Transverse colon (tissue), 4 donors: ENCODE results near the gene NMU.
A peak's percentile ranks its signal among the peaks of the same experiment; 100 is the strongest.

Source experiments
- POLR2A ChIP-seq: fragments of 450-650 bp; IDR thresholded peaks from one replicate; pipeline ENCODE4 v1.6.1; 2016; ENCODE audit warnings: antibody characterized with exemption, mild to moderate bottlenecking, moderate library complexity
- POLR2AphosphoS5 ChIP-seq, 3 donors: sonication (generic); formaldehyde crosslinking; IDR thresholded peaks; one replicate each; pipeline ENCODE4 v1.6.1; 2016; ENCODE audit warnings: antibody characterized with exemption in 3 of 3
- TF ChIP-seq, protein P1 (sequence below), 5 experiments: fragments of 200-600 bp in 3 of 5; fragments of 450-650 bp in 2 of 5; sonication (generic) in 3 of 5; IDR thresholded peaks; 1 replicate in 2 of 5; 2 replicates in 3 of 5; pipeline ENCODE4 v1.5.1; 2016 to 2017; ENCODE audit warnings: antibody characterized with exemption in 5 of 5, inconsistent platforms in 3 of 5, mild to moderate bottlenecking in 2 of 5, moderate library complexity in 1 of 5

DNA sequence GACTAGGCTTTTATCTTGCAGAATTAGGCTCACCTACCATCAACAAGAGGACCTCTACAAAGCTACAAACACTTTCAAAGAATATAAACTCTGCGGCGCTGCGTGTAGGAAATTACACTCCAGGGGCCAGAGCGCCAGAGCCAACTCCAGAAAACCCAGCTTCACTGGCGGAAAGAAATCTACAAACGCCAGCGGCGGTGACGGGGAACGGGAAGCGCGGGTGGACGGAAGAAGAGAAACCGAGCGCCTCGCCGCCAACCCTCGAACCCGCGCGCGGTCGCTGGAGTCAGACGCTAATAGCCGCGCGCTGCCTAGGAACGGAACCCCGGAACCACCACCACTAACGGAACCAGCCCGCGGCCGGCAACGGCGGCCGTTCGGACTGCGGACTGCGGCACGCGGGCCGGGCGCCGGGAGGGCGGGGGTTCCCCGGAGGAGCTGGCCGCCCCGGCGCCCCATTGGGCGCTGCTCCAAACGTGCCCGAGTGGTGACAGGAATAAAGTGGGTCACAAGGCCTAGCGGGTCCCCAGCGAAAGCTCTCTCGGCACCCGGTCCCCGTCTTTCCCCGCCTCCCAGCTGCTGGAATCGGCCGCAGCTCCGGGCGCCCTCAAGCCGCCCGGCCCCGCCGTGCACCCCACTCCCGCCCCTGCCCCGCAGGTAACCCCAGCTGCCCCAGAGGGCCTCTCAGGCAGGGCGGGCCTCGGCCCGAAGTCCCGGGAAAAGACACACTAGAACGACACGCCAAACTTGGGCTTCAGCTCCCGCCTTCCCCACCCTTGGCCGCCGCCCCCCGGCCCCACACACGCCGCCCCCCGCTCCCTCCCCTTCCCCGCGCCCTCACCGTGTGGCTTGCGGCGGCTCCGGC lies 90.2 kb downstream of the NMU start:
- TF ChIP-seq, protein P1, sequence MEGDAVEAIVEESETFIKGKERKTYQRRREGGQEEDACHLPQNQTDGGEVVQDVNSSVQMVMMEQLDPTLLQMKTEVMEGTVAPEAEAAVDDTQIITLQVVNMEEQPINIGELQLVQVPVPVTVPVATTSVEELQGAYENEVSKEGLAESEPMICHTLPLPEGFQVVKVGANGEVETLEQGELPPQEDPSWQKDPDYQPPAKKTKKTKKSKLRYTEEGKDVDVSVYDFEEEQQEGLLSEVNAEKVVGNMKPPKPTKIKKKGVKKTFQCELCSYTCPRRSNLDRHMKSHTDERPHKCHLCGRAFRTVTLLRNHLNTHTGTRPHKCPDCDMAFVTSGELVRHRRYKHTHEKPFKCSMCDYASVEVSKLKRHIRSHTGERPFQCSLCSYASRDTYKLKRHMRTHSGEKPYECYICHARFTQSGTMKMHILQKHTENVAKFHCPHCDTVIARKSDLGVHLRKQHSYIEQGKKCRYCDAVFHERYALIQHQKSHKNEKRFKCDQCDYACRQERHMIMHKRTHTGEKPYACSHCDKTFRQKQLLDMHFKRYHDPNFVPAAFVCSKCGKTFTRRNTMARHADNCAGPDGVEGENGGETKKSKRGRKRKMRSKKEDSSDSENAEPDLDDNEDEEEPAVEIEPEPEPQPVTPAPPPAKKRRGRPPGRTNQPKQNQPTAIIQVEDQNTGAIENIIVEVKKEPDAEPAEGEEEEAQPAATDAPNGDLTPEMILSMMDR (IDR thresholded peaks at IDR 0.05), result no peak
- peak; percentile 36 for TF ChIP-seq POLR2A
- peak in 2 of 3 donors; percentile 34 to 59 for TF ChIP-seq POLR2AphosphoS5 (IDR thresholded peaks at IDR 0.05)
